ENCODE data around the gene EMILIN2.

DNA sequence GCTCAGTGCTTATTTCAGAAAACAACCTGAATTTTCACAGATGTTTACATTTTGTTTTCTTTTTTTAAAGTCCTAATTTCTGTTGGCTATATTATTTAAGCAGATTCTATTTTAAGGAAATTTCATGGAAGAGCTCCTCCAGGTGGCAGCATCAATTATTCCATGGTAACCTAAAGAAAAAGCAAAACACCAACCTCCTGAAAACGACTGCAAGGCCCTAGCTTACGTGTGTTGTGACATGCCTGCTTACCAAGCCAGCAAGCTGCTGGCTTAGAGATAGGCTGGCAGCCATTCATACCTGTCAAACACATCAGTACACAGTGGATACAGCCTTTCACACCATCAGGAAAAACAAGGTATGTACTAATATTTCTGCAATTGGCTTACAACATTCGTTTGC lies 101.2 kb downstream of the EMILIN2 start:
- TF ChIP-seq SMAD1 (CRISPR knock-in tag; IDR thresholded peaks at IDR 0.05; ENCODE audit: borderline replicate concordance, low read depth): no peak
- TF ChIP-seq, protein P1, sequence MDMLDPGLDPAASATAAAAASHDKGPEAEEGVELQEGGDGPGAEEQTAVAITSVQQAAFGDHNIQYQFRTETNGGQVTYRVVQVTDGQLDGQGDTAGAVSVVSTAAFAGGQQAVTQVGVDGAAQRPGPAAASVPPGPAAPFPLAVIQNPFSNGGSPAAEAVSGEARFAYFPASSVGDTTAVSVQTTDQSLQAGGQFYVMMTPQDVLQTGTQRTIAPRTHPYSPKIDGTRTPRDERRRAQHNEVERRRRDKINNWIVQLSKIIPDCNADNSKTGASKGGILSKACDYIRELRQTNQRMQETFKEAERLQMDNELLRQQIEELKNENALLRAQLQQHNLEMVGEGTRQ (IDR thresholded peaks at IDR 0.05; ENCODE audit: low read depth, low read length): no peak
- TF ChIP-seq, protein P1 (CRISPR knock-in tag; IDR thresholded peaks at IDR 0.05; ENCODE audit: borderline replicate concordance): no peak
- no peak for TF ChIP-seq AGO2 (optimal IDR thresholded peaks at IDR 0.05; ENCODE audit: low read depth, low read length)
- TF ChIP-seq, protein P2, sequence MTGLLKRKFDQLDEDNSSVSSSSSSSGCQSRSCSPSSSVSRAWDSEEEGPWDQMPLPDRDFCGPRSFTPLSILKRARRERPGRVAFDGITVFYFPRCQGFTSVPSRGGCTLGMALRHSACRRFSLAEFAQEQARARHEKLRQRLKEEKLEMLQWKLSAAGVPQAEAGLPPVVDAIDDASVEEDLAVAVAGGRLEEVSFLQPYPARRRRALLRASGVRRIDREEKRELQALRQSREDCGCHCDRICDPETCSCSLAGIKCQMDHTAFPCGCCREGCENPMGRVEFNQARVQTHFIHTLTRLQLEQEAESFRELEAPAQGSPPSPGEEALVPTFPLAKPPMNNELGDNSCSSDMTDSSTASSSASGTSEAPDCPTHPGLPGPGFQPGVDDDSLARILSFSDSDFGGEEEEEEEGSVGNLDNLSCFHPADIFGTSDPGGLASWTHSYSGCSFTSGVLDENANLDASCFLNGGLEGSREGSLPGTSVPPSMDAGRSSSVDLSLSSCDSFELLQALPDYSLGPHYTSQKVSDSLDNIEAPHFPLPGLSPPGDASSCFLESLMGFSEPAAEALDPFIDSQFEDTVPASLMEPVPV (CRISPR knock-in tag; IDR thresholded peaks at IDR 0.05): no peak
- TF ChIP-seq POLR2A (IDR thresholded peaks at IDR 0.05; ENCODE audit: insufficient read depth in 1 of 2, low read depth in 2 of 2, low read length in 2 of 2): no peak
- TF ChIP-seq NR2C2 (CRISPR knock-in tag; IDR thresholded peaks at IDR 0.05; ENCODE audit: borderline replicate concordance): no peak
- no peak for TF ChIP-seq CAMTA2 (CRISPR knock-in tag; IDR thresholded peaks at IDR 0.05; ENCODE audit: borderline replicate concordance)
- no peak for TF ChIP-seq HCFC1 (IDR thresholded peaks at IDR 0.05; ENCODE audit: low read depth, low read length)

All from HepG2 (cell line).